ENCODE measurements around the gene MYO3B. TPM values are rescaled to one million over a fixed set of nuclear protein-coding genes. Genes with fewer than 3 reads are reported as not detected.

The MYO3B gene
- total RNA-seq, 2 experiments from 2014 or later, result not detected

DNA sequence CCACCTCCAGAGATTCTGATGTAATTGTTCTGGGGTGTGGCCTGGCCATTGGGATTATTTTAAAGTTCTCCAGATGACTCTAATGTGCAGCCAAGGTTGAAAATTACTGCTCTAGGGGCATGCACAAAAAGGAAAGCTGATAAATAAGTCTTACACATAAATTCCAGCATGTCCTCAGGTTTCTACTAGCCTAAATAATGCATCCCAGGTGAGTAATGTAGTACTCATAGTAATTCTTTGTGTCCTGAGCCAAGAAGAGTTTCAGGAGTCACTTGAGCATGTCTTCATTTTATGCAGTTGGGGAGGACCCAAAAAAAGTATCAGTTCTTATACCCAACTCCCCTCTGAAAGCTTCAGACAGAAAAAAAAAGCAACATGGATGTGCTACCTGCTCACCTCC, 407.1 kb downstream of the MYO3B start:
- Histone ChIP-seq H3K4me1 (ENCODE audit: insufficient read depth, low read length, poor library complexity, severe bottlenecking) (no peaks in the 10 kb centered on the region), H3K4me3 (ENCODE audit: low read depth, low read length, poor library complexity, severe bottlenecking) (no peak overlapping the region), H4K20me1 (ENCODE audit: insufficient read depth, low read length) (no peaks in the 10 kb centered on the region), H3K9me3 (ENCODE audit: low read length) (no peaks in the 10 kb centered on the region), H3K79me2 (ENCODE audit: insufficient read depth, low read depth, low read length) (no peaks in the 10 kb centered on the region), H3K27ac (ENCODE audit: low read depth, low read length, poor library complexity, severe bottlenecking) (no peak overlapping the region), H3K9me2 (ENCODE audit: insufficient read depth, low read length) (no peaks in the 10 kb centered on the region), H3K36me3 (ENCODE audit: insufficient read depth, low read length) (no peaks in the 10 kb centered on the region), H2AFZ (ENCODE audit: low read length) (no peak overlapping the region), H3K4me2 (ENCODE audit: low read length) (no peak overlapping the region)
- DNase-seq (ENCODE audit: low spot score), result no peak
- CTCF ChIA-PET (ENCODE audit: unreplicated experiment), result no interaction called here
- TF ChIP-seq CTCF (conservative IDR thresholded peaks at IDR 0.05; ENCODE audit: low read length), result no peak
- TF ChIP-seq EZH2phosphoT487 (IDR thresholded peaks at IDR 0.05; ENCODE audit: borderline replicate concordance, low read depth, low read length), result no peak
- BruUV-seq (replicated peaks), result no TSS peak
- POLR2A ChIA-PET, result no interaction called here
- intact Hi-C loops (cut with micrococcal nuclease; ENCODE audit: unreplicated experiment), result no loop called here

- Histone ChIP-seq H3K79me2 (ENCODE audit: insufficient read depth, low read depth, low read length) (no peaks in the 10 kb centered on the region), H2AFZ (ENCODE audit: low read length) (no peak overlapping the region), H3K27ac (ENCODE audit: low read depth, low read length, poor library complexity, severe bottlenecking) (no peak overlapping the region), H4K20me1 (ENCODE audit: insufficient read depth, low read length) (no peaks in the 10 kb centered on the region), H3K4me3 (ENCODE audit: low read depth, low read length, poor library complexity, severe bottlenecking) (no peak overlapping the region), H3K9me2 (ENCODE audit: insufficient read depth, low read length) (no peaks in the 10 kb centered on the region), H3K4me1 (ENCODE audit: insufficient read depth, low read length, poor library complexity, severe bottlenecking) (no peaks in the 10 kb centered on the region), H3K36me3 (ENCODE audit: insufficient read depth, low read length) (no peaks in the 10 kb centered on the region), H3K4me2 (ENCODE audit: low read length) (no peak overlapping the region), H3K9me3 (ENCODE audit: low read length) (no peaks in the 10 kb centered on the region)
- no TSS peak for BruUV-seq (replicated peaks)
- no peak for DNase-seq (ENCODE audit: low spot score)
- intact Hi-C loops (cut with micrococcal nuclease; ENCODE audit: unreplicated experiment), result no loop called here
- ChIA-PET POLR2A (no interaction called here), CTCF (ENCODE audit: unreplicated experiment) (no interaction called here)
- TF ChIP-seq EZH2phosphoT487 (IDR thresholded peaks at IDR 0.05; ENCODE audit: borderline replicate concordance, low read depth, low read length) (no peak), CTCF (conservative IDR thresholded peaks at IDR 0.05; ENCODE audit: low read length) (no peak)
Observed at GRCh38 chr2:170586571-170587095, 408.7 kb downstream of the MYO3B start.

GRCh38 chr2:170587117-170587516, 409.2 kb downstream of the MYO3B start:
- no peak for TF ChIP-seq CTCF (conservative IDR thresholded peaks at IDR 0.05; ENCODE audit: low read length)
- TF ChIP-seq EZH2phosphoT487 (IDR thresholded peaks at IDR 0.05; ENCODE audit: borderline replicate concordance, low read depth, low read length), result no peak
- no peaks in the 10 kb centered on the region for H4K20me1 ChIP-seq (ENCODE audit: insufficient read depth, low read length)
- POLR2A ChIA-PET, result no interaction called here
- H2AFZ ChIP-seq (ENCODE audit: low read length), result no peak overlapping the region
- CTCF ChIA-PET (ENCODE audit: unreplicated experiment), result no interaction called here
- H3K9me2 ChIP-seq (ENCODE audit: insufficient read depth, low read length), result no peaks in the 10 kb centered on the region
- H3K4me1 ChIP-seq (ENCODE audit: insufficient read depth, low read length, poor library complexity, severe bottlenecking), result no peaks in the 10 kb centered on the region
- no peak overlapping the region for H3K4me2 ChIP-seq (ENCODE audit: low read length)
- DNase-seq (ENCODE audit: low spot score), result no peak
- H3K36me3 ChIP-seq (ENCODE audit: insufficient read depth, low read length), result no peaks in the 10 kb centered on the region
- H3K4me3 ChIP-seq (ENCODE audit: low read depth, low read length, poor library complexity, severe bottlenecking), result no peak overlapping the region
- H3K79me2 ChIP-seq (ENCODE audit: insufficient read depth, low read depth, low read length), result no peaks in the 10 kb centered on the region
- intact Hi-C loops (cut with micrococcal nuclease; ENCODE audit: unreplicated experiment), result no loop called here
- no TSS peak for BruUV-seq (replicated peaks)
- no peaks in the 10 kb centered on the region for H3K9me3 ChIP-seq (ENCODE audit: low read length)
- H3K27ac ChIP-seq (ENCODE audit: low read depth, low read length, poor library complexity, severe bottlenecking), result no peak overlapping the region
